ENCODE data around the gene TMEM119.

GRCh38 chr12:108582978-108583770 is 14.7 kb downstream of the TMEM119 start:
- no peak for TF ChIP-seq ASH2L (IDR thresholded peaks at IDR 0.05; ENCODE audit: low read length)
- TF ChIP-seq POU5F1 (IDR thresholded peaks at IDR 0.05; ENCODE audit: low read depth, low read length) = no peak
